Activated T-cell treated with anti-CD3 and anti-CD28 coated beads, Interleukin-2, amount 50 U/mL, for 48 hours (primary cell): ENCODE results near the gene ZDHHC8.

Experiments
- DNase-seq, 2 experiments: peaks; one replicate each; pipeline ENCODE4 v3.0.0-alpha.2; 2020

The ZDHHC8 gene

DNA sequence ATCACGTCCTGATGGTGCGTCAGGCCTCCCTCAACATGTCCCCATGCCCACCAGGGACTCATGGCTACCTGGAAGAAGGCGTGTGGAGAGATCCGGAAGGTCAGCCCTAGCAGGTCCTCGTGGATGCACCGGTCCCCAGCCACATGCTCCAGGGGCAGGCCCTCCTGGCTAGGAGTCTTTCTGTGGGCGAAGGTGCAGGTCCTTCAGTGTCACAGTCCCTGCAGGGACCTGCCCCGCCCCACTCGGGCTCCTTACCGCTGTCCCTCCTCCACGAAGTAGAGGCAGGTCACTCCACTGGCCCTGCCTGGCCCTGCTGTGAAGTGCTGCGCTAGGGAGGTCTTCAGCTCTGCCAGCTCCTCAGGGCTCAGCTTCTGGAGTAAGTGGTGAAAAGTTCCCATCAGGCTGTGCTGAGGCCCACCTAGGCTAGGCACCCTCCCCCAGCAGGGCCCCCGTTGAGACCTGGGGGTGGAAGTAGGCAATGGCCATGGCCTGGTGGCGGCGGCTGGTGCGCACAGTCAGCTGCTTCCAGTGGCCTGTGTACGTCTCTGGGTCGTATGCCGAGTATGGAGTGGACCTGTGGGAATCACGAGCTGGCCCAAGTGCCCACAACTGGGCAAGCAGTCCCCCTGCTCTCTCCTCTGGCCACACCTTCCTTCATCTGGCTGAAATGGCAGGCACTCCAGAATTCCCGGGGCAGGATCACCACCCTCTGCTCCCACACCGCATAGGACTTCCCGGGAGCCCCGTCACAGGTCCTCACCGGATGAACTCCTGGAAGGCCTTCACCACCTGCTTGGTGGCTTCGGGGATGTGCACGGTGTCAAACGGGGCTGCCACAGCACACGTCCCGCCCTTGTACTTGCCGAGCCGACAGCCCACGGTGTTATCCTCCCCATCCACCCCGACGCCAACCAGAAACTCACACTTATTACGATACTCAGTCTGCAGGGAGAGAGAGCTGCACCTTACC, 16.8 kb upstream of the ZDHHC8 start:
- DNase-seq = no peak

DNA sequence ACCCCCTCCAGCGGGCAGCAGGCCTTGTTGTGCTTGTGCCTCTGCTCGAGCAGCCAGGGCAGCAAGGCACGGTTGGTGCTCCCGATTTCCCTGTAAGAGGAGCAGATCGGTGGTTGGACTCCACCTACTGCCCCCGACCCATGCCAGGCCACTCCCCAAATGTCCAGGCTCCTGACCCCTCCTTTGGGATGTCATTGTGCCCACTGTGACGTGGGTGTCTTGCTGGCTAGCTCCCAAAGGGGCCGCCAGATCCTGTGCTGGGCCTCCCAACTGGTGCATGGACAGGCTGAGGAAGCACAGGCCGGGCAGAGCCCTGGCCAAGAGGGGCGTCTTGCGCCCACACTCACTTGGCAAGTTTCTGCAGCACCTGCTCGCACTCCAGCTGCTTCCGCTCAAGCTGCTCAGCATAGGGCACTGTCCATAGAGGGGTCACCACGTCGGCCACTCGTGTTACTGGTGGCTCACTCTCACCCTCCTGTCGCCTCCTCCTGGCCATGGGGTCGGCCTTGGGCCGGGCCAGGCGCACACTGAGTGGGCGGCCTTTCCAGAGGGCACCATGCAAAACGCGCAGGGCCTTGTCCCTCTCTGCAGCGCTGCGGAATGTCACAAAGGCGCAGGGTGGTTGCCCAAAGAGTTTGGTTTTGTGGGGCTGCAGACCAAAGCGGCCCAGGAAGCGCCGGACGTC, 15.8 kb upstream of the ZDHHC8 start, which contains the start of gene RANBP1:
TSS of gene RANBP1 (plus strand) at position 414 of the 685 bp plus-strand sequence. CDS start at position 495, 81 bp downstream.
- no peak for DNase-seq

DNA sequence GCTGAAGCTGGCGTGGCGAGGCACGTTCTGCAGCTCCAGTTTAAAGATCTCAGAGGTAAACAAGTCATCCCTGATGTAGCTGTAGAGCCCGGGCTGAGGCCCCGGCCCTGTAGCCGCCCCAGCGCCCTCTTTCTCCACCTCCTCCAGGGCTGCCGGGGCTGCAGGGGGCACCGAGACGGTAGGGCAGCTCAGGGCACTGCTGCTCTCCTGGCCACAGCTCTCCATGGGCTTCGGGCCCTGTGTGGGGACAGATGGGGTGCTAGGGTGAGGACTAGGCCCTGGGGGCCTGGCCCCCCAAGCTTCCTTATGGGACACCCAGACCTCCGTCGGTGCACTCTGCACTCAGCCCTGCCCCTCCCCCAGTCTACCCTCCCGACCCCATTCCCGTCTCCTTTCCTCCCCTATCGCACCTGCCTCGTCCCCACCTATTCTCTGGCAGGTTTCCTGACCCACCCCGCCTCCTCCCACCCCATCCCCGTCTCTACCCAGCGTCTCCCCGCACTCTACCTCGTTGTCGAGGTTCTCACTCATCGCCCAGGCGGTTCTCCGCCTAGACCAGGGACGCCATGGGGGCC, 15.1 kb upstream of the ZDHHC8 start:
- no peak for DNase-seq

DNA sequence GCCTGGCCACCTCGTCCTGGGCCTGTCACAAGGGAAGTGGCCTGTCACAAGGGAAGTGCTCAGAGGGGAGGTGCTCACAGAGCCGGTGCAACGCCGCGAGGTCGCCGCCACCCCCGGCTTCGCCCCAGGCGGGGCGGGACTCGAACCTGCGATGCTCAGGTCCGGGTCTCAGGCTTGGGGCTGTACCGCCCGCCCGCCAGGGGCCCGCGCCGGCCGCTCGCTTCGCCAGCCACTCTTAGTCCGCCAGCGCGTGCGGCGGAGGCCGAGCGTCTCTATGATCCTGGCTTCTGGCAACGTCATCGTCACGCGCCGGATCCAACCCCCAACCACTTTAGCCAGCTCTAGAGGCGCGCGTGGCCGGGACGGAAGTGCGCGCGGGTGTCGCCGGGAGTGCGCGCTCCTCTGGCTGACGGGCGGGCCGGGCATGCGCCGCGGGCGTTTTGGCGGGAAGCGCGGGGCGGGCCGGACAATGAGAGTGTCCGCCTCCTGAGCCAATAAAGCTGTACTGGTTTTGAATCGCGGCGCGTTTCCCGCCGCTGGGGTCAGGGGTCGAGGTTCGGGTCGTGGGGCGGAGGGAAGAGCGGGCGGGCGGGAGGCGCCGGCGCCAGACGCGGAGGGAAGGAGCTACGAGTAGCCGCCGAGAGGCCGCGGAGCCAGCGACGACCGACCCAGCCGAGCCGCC, 14.5 kb upstream of the ZDHHC8 start, which contains the start of gene TRMT2A:
TSS of gene TRMT2A (minus strand) at position 276 of the 682 bp plus-strand sequence. CDS start 320 bp downstream, outside the sequence.
- peak; percentile 97 to 99 for DNase-seq

DNA sequence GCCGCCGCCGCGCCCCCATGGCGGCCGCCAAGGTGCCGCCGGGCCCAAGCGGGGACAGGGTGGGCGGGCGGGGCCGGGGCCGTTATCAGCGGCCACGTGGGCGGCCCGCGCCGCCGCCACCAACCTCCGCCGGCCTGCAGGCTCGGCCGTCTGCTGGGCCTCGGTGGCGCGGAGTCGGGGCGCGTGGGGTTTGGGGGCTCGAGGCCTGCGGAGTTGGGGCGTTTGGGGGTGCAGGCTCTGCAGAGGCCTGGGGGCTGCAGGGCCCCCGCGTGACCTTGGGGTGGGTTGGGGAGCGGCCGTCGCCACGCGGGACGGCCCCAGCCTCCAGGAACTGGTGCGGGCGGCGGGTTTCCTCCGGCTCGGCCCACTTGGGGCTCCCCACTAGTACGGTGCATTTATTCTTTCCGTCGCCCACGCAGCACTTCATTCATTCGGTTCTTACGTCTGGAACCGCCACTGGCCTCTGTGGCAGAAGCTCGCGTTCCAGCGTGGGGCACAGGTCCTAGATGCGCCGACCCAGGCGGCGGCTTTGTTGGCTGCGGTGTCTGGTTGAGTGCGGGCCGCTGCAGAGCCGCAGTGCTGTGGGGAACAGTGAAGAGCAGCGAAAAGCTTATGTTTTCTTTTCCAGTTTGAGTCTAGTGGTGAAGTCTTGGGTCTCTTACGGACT, 13.8 kb upstream of the ZDHHC8 start:
- peak; percentile 85 to 88 for DNase-seq

DNA sequence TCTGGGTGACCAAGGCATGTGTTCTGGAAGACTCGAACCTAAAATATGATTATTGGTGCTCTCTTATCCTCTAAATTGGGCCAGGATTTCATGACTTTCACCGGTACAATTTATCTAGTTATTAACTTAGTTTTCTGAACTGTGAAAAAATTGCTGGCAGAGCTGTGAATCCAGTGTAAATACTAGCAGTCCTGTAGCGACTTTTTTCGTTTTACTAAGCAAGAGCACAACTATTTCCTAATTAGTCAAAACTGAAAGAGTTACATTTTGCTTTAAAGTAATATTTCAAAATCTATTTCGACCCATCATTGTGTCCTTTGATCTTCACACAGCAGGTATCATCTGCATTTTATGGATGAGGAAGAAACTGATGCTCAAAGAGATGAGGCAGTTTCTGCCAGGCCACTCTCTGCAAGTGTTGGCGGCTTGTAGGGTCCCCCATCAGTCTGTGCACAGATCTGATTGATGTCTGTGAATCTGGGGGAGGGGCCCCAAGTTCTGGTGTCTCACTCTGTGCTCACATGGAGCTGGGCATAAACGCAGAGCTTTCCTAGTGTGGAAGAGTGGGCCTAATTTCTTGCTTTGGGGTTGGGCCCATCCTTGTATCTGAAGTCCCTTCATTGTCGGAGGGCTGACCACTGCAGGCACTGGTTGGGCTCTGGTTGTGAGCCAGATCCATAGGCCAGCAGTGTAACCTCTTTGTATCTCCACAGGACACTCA, 13.1 kb upstream of the ZDHHC8 start:
- DNase-seq = peak in 1 of 2 experiments; percentile 42

DNA sequence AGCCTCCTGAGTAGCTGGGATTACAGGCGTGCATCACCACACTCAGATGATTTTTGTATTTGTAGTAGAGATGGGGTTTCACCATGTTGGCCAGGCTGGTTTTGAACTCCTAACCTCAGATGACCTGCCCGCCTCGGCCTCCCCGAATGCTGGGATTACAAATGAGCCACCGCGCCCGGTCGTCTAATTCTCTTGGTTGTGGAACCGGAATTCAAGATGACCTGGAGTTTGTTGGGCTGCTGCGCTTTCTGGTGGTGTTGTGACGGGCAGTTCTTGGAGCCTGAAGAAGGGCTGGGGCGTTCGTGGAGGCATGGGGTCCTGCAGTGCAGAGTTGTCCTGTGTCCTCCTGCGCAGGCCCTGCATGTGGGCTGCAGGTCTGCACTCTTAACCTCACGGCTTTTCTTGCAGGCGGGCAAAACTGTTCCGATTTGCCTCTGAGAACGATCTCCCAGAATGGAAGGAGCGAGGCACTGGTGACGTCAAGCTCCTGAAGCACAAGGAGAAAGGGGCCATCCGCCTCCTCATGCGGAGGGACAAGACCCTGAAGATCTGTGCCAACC, 9.7 kb upstream of the ZDHHC8 start:
- no peak for DNase-seq

DNA sequence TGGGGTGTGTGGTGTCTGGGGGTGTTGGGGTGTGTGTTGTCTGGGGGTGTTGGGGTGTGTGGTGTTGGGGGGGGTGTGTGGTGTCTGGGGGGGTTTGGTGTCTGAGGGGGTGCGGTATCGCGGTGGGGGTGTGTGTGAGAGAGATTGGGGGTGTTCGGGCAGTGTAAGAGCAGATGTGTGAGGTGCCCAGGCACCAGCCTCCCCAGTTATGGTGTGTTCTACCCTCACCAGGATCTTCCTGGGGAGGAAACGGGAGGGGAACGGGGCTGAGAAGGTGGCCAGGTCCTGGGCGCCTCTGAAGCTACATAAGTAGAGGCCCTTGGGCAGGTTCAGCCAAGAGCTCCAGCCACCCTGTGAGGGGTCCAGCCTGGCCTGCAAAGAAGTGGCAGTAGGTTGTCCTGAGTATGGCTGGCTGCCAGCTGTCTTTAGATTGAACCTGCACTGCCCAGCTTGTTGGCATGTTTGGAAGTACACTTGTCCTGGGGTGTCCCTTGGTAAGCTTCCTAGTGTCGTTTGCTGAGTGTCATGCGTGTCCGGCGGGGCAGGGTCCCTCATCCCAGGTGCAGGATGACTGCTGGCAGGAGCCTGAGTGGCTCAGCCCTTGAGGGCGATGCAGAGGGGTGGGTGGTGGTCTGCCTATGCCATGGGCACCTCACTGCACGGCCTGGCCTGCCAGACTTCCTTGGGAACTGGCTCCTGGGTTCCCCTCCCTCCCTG, 8.1 kb upstream of the ZDHHC8 start:
- DNase-seq = no peak

DNA sequence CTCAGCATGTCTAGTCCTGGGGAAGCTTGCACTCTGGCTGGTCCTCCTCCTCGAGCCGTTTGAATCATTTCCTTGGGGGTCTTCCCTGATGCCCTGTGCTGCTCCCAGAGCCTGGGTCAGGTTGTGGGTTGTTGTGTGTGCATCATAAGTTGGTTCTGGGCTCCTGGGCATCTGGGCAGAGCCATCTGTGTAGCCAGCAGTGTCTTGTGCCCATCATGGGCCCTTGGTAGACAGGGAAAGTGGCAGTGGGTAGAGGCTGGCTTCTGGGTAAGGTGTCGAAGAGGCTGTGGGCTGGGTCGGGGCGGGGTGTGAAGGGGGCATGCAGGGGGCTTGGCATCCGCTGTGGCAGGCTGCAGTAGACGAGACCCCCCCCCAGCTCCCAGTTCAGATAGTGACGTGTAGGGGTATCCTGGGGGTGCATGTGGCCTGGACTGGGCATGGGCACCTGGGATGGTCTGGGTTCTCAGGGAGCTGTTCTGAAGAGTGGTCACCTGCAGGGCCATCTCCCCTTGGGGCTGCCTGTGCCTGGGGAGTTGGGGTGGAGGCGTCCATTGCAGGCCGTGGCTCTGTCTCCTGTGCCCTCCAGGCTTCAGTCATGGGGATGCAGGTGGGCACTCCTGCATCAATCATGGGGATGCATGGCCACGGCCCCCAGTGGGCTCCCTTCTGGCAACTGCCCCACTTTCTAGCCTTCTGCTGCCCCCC, 7.4 kb upstream of the ZDHHC8 start:
- DNase-seq = no peak

DNA sequence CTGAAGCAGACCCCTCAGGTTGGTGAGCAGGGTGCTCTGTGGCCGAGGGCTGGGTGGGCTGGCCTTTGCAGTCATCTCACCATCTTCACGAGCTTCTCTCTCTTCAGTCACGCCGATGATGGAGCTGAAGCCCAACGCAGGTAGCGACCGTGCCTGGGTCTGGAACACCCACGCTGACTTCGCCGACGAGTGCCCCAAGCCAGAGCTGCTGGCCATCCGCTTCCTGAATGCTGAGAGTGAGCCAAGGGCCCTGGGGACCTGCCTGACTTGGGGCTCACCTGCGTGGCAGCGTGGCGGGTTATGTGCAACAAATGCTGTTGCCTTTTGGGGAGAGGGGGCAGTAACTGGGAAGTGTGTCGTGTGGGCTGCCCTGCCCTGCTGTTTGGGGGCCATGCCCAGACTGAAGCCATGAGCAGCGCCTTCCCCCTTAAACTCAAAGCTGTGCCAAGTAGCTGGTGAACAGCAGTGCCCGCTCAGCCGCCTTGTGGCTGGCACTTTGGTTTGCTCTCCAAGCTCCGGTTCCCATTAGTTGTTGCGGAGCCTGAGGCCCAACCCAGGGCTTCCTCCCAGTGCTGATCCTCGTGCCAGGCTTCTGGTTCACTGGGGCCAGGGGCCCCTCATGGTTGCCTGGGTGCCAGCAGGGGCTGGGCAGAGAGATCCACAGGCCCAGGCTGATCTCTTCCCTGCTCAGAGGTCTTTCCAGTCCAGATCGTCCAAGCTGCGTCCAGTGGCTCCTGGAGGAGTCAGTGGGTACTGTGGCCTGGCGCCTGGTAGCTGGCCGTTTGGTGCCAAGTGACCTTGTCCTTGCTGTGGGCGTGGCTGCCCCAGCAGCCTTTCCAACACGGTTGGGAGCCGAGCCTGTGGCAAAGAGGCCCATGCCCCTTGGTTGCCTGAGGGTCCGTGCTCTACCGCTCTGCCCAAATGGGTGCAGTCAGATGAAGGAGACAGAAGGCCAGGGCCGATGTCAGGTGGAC, 6.1 kb upstream of the ZDHHC8 start:
- DNase-seq = no peak

DNA sequence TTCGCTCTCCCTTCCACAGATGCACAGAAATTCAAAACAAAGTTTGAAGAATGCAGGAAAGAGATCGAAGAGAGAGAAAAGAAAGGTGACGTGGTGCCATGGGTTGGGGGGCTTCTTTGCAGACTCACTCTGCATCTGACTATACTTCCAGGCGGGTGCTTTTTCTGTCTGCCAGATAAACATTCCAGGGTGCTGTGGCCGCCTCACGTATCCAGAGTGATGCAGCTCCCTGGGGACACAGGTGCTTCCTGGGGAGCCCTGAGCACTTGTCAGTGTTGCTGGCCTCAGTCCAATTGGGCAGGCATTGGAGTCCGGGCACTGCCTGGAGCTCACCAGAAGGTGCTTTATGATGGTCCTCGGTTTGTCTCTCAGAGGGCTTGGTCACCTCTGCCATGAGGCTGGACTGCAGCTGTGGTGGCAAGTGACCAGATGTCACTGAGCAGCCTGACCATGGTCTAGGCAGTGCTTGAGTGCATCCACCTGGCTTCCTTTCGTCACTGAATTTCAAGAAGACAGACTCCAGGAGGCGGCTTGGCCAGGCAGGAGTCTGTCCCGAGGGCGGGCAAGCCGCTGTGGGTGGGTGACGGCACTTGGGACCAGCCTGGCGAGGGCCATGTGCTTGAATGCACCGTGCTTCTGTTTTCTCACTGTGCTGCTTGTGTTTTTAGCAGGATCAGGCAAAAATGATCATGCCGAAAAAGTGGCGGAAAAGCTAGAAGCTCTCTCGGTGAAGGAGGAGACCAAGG, 5.1 kb upstream of the ZDHHC8 start:
- no peak for DNase-seq

DNA sequence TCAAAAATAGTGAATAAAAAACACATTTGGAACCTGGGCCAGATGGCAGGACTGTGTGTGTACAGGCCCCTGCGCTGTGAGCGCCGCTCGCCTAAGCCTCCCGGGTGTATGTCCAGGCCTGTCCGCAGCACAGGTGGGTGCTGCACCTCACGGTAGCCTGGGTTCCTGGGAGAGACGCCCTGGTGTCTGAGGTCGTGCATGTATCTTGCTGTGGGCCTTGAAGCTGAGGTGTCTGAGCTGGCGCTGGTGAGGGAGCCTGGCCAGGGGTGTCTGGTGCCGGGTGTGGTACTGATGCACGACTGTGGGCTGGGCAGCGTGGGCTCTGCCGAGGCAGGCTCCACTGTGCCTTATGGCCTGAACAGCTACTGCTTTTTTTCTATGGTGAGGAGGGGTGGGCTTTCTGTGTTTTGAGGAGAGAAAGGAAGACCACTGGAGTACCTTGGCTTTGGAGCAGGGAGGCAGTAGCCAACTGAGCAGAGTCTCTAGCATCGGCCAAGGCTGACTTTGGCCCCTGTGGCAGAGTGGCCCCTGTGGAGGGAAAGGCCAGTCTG, 4.2 kb upstream of the ZDHHC8 start:
- no peak for DNase-seq

DNA sequence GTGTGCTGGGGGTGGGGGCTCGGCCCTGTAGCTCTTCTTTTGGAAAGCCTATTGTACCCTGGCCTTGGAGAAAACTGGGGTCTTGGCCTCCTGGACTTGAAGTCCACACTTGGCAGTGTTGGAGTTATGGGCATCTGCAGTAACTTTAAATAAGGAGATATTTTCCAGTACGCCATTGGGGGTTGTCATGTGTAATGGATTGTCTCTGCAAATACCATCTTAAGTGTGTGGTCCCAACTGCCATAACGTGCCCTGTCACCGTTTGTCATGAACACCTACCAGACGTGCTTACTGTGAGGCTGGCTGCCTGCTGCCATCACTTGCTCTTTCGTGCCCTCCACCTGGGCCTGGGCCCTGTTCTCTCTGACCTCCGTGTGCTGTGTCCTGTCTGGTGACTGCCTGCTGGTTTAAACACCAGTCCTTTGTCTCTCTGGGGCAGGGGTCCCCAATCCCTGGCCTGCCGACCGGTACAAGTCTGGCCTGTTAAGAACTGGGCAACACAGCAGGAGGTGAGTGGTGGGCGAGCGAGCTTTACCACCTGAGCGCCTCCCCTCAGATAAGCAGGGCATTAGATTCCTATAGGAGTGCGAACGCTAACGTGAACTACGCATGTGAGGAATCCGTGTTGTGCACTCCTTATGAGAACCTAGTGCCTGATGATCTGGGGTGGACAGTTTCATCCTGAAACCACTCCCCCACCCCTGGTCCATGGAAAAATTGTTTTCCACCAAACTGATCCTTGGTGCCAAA, 3.6 kb upstream of the ZDHHC8 start:
- peak in 1 of 2 experiments; percentile 34 for DNase-seq

DNA sequence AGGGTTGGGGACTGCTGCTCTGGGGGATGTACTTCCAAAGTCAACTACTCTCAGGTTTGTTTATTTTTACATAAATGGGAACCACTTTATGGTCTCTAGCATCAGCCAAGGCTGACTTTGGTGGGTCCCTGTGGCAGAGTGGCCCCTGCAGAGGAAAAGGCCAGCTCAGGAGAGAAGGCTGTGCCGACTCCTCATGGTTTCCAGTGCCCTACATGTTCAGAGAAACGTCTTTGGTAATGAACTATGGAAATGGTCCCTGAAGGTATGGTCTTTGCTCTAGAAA, 3.0 kb upstream of the ZDHHC8 start:
- DNase-seq = no peak

DNA sequence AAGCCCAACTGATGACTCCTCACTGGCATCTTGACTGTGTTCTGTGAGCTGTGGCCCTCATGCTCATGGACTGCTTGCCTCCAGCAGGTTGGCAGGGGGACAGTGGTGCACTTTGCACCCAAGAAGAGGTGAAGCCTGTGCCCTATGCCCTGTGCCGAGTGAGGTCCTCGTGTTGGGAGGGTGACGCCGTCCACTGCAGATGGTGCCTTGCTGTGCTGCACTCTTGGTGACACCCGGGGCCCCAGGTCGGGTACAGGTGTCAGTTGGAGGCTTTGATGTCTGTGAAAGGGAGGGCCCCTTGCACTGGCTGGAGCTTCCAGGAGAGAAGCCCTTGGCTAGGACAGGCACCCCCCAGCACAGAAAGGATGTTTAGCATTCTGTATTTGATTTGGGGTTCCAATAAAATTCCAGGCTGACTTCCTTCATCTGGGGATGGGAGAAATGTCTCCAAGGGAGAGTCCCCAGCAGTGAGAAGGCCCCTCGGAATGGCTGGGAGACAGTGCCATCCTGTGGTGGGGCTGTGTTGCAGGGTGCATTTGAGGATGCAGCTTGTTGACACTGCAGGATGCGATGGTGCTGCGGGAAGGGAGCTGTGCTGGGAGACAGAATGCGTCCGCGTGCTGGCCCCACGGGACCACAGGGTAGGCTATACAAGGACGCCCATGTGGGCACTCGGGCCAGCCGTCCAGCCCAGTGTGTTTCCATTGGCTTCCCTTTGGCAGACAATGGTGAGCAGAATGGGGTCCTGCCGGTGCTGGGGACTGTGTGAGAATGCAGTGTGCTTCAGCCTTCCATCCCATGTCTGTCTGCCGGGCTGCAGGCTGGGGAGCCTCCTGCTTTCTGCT, 2.5 kb upstream of the ZDHHC8 start:
- DNase-seq = peak; percentile 73 to 75

DNA sequence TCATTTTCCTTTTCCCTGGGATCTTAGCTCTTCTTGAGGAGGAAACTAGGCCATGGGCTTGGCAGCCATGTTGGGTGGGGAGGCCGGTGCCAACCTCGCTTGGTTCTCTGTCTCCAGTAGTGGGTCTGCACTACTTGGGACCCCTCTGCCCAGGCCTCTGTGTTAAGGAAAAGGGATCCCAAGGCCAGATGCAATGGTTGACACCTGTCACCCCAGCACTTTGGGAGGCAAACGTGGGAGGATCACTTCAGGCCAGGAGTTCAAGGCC, 1.9 kb upstream of the ZDHHC8 start:
- DNase-seq = peak in 1 of 2 experiments; percentile 28
